WTC11 (cell line): ENCODE results near the gene C4orf50.

Experiments used
- ATF3 ChIP-seq: sonication (generic); formaldehyde crosslinking; conservative IDR thresholded peaks from 2 replicates; pipeline ENCODE4 v1.8.1; 2022; ENCODE audit warnings: mild to moderate bottlenecking, missing genetic modification reagents
- CREB1 ChIP-seq: sonication (generic); formaldehyde crosslinking; IDR thresholded peaks from 2 replicates; pipeline ENCODE4 v1.8.0; 2023; ENCODE audit warnings: mild to moderate bottlenecking, missing genetic modification reagents
- E2F1 ChIP-seq: sonication (generic); formaldehyde crosslinking; IDR thresholded peaks from 2 replicates; pipeline ENCODE4 v1.8.0; 2022; ENCODE audit warnings: mild to moderate bottlenecking, missing genetic modification reagents
- ELF4 ChIP-seq: sonication (generic); formaldehyde crosslinking; IDR thresholded peaks from 2 replicates; pipeline ENCODE4 v1.8.1; 2022; ENCODE audit warnings: low read depth, mild to moderate bottlenecking, moderate library complexity, missing genetic modification reagents
- MAX ChIP-seq: sonication (generic); formaldehyde crosslinking; IDR thresholded peaks from 2 replicates; pipeline ENCODE4 v1.8.0; 2022; ENCODE audit warnings: mild to moderate bottlenecking, missing genetic modification reagents
- NR2C2 ChIP-seq: sonication (generic); formaldehyde crosslinking; IDR thresholded peaks from 2 replicates; pipeline ENCODE4 v1.8.0; 2022; ENCODE audit warnings: mild to moderate bottlenecking, missing genetic modification reagents
- RORB ChIP-seq: fragments of 250-450 bp; sonication (Bioruptor Pico); IDR thresholded peaks from 2 replicates; pipeline ENCODE4 v1.9.0; 2021; ENCODE audit warnings: mild to moderate bottlenecking
- TCF7 ChIP-seq: sonication (generic); formaldehyde crosslinking; IDR thresholded peaks from 2 replicates; pipeline ENCODE4 v1.8.0; 2022; ENCODE audit warnings: mild to moderate bottlenecking, low read depth, missing genetic modification reagents, moderate library complexity
- ZMAT4 ChIP-seq: fragments of 250-450 bp; sonication (Bioruptor Pico); IDR thresholded peaks from 2 replicates; pipeline ENCODE4 v1.9.0; 2021; ENCODE audit warnings: mild to moderate bottlenecking
- ZNF425 ChIP-seq: fragments of 250-450 bp; sonication (Bioruptor Pico); conservative IDR thresholded peaks from 2 replicates; pipeline ENCODE4 v1.9.0; 2021; ENCODE audit warnings: mild to moderate bottlenecking
- TF ChIP-seq, protein P1 (sequence below): fragments of 200-600 bp; IDR thresholded peaks from 2 replicates; pipeline ENCODE4 v1.8.0; 2022; ENCODE audit warnings: antibody characterized with exemption
- TF ChIP-seq, protein P2 (sequence below): sonication (generic); formaldehyde crosslinking; IDR thresholded peaks from 2 replicates; pipeline ENCODE4 v1.8.0; 2023; ENCODE audit warnings: missing genetic modification reagents, mild to moderate bottlenecking, borderline replicate concordance
- TF ChIP-seq, protein P3 (sequence below): sonication (generic); formaldehyde crosslinking; IDR thresholded peaks from 2 replicates; pipeline ENCODE4 v1.8.1; 2023; ENCODE audit warnings: mild to moderate bottlenecking, missing genetic modification reagents

DNA sequence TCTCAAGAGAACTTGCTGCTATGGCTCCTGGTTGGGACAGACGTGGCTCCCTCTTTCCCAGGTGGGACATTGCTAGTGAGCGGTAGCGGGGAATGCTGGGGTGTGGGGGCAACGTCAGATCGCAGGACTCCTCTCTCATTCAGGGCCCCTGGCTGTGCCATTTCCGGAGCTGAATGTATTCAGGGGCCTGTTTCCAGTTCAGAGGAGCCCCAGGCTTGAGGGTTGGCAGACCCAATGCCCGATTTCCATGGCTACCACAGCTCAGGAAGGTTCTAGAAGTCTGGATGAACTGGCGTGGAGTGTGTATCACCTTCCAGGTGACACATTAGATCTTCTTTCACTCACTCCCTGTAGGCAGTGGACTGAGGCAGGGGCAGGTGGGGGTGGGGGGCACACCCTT is 99.2 kb downstream of the C4orf50 start:
- TF ChIP-seq ELF4 = no peak
- TF ChIP-seq, protein P1, sequence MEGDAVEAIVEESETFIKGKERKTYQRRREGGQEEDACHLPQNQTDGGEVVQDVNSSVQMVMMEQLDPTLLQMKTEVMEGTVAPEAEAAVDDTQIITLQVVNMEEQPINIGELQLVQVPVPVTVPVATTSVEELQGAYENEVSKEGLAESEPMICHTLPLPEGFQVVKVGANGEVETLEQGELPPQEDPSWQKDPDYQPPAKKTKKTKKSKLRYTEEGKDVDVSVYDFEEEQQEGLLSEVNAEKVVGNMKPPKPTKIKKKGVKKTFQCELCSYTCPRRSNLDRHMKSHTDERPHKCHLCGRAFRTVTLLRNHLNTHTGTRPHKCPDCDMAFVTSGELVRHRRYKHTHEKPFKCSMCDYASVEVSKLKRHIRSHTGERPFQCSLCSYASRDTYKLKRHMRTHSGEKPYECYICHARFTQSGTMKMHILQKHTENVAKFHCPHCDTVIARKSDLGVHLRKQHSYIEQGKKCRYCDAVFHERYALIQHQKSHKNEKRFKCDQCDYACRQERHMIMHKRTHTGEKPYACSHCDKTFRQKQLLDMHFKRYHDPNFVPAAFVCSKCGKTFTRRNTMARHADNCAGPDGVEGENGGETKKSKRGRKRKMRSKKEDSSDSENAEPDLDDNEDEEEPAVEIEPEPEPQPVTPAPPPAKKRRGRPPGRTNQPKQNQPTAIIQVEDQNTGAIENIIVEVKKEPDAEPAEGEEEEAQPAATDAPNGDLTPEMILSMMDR = no peak
- TF ChIP-seq RORB (CRISPR knock-in tag) = no peak
- TF ChIP-seq TCF7 (CRISPR knock-in tag) = no peak
- TF ChIP-seq ZMAT4 (CRISPR knock-in tag) = no peak
- TF ChIP-seq E2F1 (CRISPR knock-in tag) = no peak
- no peak for TF ChIP-seq CREB1 (CRISPR knock-in tag)
- no peak for TF ChIP-seq NR2C2 (CRISPR knock-in tag)
- TF ChIP-seq, protein P2, sequence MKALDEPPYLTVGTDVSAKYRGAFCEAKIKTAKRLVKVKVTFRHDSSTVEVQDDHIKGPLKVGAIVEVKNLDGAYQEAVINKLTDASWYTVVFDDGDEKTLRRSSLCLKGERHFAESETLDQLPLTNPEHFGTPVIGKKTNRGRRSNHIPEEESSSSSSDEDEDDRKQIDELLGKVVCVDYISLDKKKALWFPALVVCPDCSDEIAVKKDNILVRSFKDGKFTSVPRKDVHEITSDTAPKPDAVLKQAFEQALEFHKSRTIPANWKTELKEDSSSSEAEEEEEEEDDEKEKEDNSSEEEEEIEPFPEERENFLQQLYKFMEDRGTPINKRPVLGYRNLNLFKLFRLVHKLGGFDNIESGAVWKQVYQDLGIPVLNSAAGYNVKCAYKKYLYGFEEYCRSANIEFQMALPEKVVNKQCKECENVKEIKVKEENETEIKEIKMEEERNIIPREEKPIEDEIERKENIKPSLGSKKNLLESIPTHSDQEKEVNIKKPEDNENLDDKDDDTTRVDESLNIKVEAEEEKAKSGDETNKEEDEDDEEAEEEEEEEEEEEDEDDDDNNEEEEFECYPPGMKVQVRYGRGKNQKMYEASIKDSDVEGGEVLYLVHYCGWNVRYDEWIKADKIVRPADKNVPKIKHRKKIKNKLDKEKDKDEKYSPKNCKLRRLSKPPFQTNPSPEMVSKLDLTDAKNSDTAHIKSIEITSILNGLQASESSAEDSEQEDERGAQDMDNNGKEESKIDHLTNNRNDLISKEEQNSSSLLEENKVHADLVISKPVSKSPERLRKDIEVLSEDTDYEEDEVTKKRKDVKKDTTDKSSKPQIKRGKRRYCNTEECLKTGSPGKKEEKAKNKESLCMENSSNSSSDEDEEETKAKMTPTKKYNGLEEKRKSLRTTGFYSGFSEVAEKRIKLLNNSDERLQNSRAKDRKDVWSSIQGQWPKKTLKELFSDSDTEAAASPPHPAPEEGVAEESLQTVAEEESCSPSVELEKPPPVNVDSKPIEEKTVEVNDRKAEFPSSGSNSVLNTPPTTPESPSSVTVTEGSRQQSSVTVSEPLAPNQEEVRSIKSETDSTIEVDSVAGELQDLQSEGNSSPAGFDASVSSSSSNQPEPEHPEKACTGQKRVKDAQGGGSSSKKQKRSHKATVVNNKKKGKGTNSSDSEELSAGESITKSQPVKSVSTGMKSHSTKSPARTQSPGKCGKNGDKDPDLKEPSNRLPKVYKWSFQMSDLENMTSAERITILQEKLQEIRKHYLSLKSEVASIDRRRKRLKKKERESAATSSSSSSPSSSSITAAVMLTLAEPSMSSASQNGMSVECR (CRISPR knock-in tag) = no peak
- no peak for TF ChIP-seq ATF3 (CRISPR knock-in tag)
- TF ChIP-seq ZNF425 (CRISPR knock-in tag) = no peak
- TF ChIP-seq, protein P3, sequence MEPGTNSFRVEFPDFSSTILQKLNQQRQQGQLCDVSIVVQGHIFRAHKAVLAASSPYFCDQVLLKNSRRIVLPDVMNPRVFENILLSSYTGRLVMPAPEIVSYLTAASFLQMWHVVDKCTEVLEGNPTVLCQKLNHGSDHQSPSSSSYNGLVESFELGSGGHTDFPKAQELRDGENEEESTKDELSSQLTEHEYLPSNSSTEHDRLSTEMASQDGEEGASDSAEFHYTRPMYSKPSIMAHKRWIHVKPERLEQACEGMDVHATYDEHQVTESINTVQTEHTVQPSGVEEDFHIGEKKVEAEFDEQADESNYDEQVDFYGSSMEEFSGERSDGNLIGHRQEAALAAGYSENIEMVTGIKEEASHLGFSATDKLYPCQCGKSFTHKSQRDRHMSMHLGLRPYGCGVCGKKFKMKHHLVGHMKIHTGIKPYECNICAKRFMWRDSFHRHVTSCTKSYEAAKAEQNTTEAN (CRISPR knock-in tag) = no peak
- no peak for TF ChIP-seq MAX (CRISPR knock-in tag)
